A673 (cell line): Measurements from ENCODE around the gene ST6GAL2. TPM values are rescaled to one million over a fixed set of nuclear protein-coding genes. Genes with fewer than 3 reads are reported as not detected.
A peak's percentile ranks its signal among the peaks of the same experiment; 100 is the strongest.

ENCODE experiments used
- BruUV-seq: library from RNA; stranded (reverse); fragments of 400-500 nt; replicated peaks from 2 replicates; lab custom pipeline; 2021; lab: Mats Ljungman, UMichigan
- CTCF ChIA-PET: fragments of 300-600 bp; sonication (Branson Sonifier 250); formaldehyde crosslinking; loops from one replicate; lab custom pipeline; 2022; ENCODE audit warnings: antibody characterized with exemption; lab: Charles Lee
- POLR2A ChIA-PET: fragments of 300-600 bp; sonication (Branson Sonifier 250); formaldehyde crosslinking; loops from one replicate; lab custom pipeline; 2022; ENCODE audit warnings: antibody characterized with exemption; ENCODE audit not compliant: low non-redundant PET; lab: Charles Lee
- DNase-seq: peaks from one replicate; pipeline ENCODE4 v3.0.0-alpha.2; 2015; ENCODE audit warnings: low spot score
- H3K27ac ChIP-seq: fragments of 200-600 bp; sonication (generic); 2 replicates; pipeline ENCODE4 v1.5.1; 2016; ENCODE audit warnings: mixed run types, low read depth, mild to moderate bottlenecking, mixed read lengths, antibody characterized with exemption, low read length; ENCODE audit not compliant: poor library complexity, severe bottlenecking
- H3K27me3 ChIP-seq: fragments of 200-600 bp; sonication (generic); replicated peaks from 2 replicates; pipeline ENCODE4 v1.6.1; 2017; ENCODE audit warnings: mixed run types, low read depth, mild to moderate bottlenecking, mixed read lengths, antibody characterized with exemption, low read length; ENCODE audit not compliant: insufficient read depth, poor library complexity
- H3K36me3 ChIP-seq: fragments of 200-600 bp; sonication (generic); 2 replicates; pipeline ENCODE4 v1.6.1; 2016; ENCODE audit warnings: mixed run types, mild to moderate bottlenecking, mixed read lengths, antibody characterized with exemption, low read length; ENCODE audit not compliant: insufficient read depth, poor library complexity, severe bottlenecking
- H3K4me1 ChIP-seq: fragments of 200-600 bp; sonication (generic); 2 replicates; pipeline ENCODE4 v1.6.1; 2017; ENCODE audit warnings: mixed run types, mild to moderate bottlenecking, mixed read lengths, antibody characterized with exemption, low read length; ENCODE audit not compliant: insufficient read depth, poor library complexity, severe bottlenecking
- H3K4me3 ChIP-seq: fragments of 200-600 bp; sonication (generic); 2 replicates; pipeline ENCODE4 v1.5.1; 2016; ENCODE audit warnings: low read depth, mixed run types, mild to moderate bottlenecking, mixed read lengths, low read length; ENCODE audit not compliant: poor library complexity, severe bottlenecking
- H3K9me3 ChIP-seq: fragments of 200-600 bp; sonication (generic); 2 replicates; pipeline ENCODE4 v1.6.1; 2016; ENCODE audit warnings: mixed run types, low read depth, mild to moderate bottlenecking, mixed read lengths, antibody characterized with exemption, low read length; ENCODE audit not compliant: poor library complexity, severe bottlenecking
- CTCF ChIP-seq: fragments of 300-800, 200-600 bp; sonication (generic); conservative IDR thresholded peaks from 2 replicates; pipeline ENCODE4 v1.5.1; 2017; ENCODE audit warnings: low read depth, mild to moderate bottlenecking, antibody characterized with exemption, low read length, moderate library complexity, mixed read lengths
- EZH2 ChIP-seq: fragments of 200-600 bp; sonication (generic); IDR thresholded peaks from 2 replicates; pipeline ENCODE4 v1.6.1; 2017; ENCODE audit warnings: borderline replicate concordance, low read depth, mild to moderate bottlenecking, mixed read lengths, antibody characterized with exemption, low read length; ENCODE audit not compliant: poor library complexity, severe bottlenecking
- intact Hi-C: fragments of 100-400 bp; cut with micrococcal nuclease; formaldehyde crosslinking; loops from one replicate; pipeline ENCODE4 v1.10.0; 2022; ENCODE audit not compliant: unreplicated experiment
- total RNA-seq: library from RNA; stranded (reverse); gene quantifications from 2 replicates; pipeline ENCODE4 v1.2.3, GENCODE V29; 2021

ST6GAL2 gene
- total RNA-seq, 1 experiment from 2014 or later, result 0.56 TPM

- peaks cover 23% of the 10 kb centered on the region for H3K9me3 ChIP-seq
- H3K36me3 ChIP-seq, result no peaks in the 10 kb centered on the region
- BruUV-seq, result no TSS peak
- no peaks in the 10 kb centered on the region for H3K27me3 ChIP-seq
- no peaks in the 10 kb centered on the region for H3K4me1 ChIP-seq
- ChIA-PET POLR2A (no interaction called here), CTCF (no interaction called here)
- no peak overlapping the region for H3K27ac ChIP-seq
- DNase-seq, result peak; percentile 6
- intact Hi-C loops, result no loop called here
- TF ChIP-seq CTCF, result no peak
- TF ChIP-seq EZH2, result no peak
- H3K4me3 ChIP-seq, result no peak overlapping the region
Measured at GRCh38 chr2:106789185-106789584, 96.8 kb downstream of the ST6GAL2 start.

- DNase-seq, result no peak
- POLR2A ChIA-PET, result no interaction called here
- TF ChIP-seq CTCF (no peak), EZH2 (no peak)
- BruUV-seq, result no TSS peak
- H3K4me3 ChIP-seq, result no peak overlapping the region
- peaks cover 22% of the 10 kb centered on the region for H3K9me3 ChIP-seq
- CTCF ChIA-PET, result no interaction called here
- intact Hi-C loops, result no loop called here
- H3K4me1 ChIP-seq, result no peaks in the 10 kb centered on the region
- H3K27ac ChIP-seq, result no peak overlapping the region
- no peaks in the 10 kb centered on the region for H3K36me3 ChIP-seq
- H3K27me3 ChIP-seq, result no peaks in the 10 kb centered on the region
Measured at GRCh38 chr2:106782681-106783080, 103.3 kb downstream of the ST6GAL2 start.

- H3K27ac ChIP-seq, result no peak overlapping the region
- no peak overlapping the region for H3K4me3 ChIP-seq
- H3K36me3 ChIP-seq, result no peaks in the 10 kb centered on the region
- CTCF ChIA-PET, result no interaction called here
- peaks cover 20% of the 10 kb centered on the region for H3K9me3 ChIP-seq
- no peak for DNase-seq
- no peaks in the 10 kb centered on the region for H3K27me3 ChIP-seq
- intact Hi-C loops, result no loop called here
- POLR2A ChIA-PET, result no interaction called here
- BruUV-seq, result no TSS peak
- TF ChIP-seq EZH2, result no peak
- no peak for TF ChIP-seq CTCF
- H3K4me1 ChIP-seq, result no peaks in the 10 kb centered on the region
Measured at GRCh38 chr2:106781196-106781595, 104.8 kb downstream of the ST6GAL2 start.
